Adipocyte (in vitro differentiated cells): ENCODE results near the gene PANX1.

ENCODE experiments used
- DNase-seq: peaks from one replicate; pipeline ENCODE4 v3.0.0-alpha.2; 2015; ENCODE audit warnings: low read depth
- H3K27me3 ChIP-seq: replicated peaks from 2 replicates; pipeline ENCODE4 v1.7.0; 2013; ENCODE audit warnings: mild to moderate bottlenecking, low read length, moderate library complexity; ENCODE audit not compliant: control insufficient read depth, insufficient read depth
- H3K36me3 ChIP-seq: 2 replicates; pipeline ENCODE4 v1.7.0; 2013; ENCODE audit warnings: low read length, mild to moderate bottlenecking, moderate library complexity; ENCODE audit not compliant: control insufficient read depth, insufficient read depth, severe bottlenecking
- H3K4me1 ChIP-seq: 2 replicates; pipeline ENCODE4 v1.7.0; 2013; ENCODE audit warnings: mild to moderate bottlenecking, low read length, moderate library complexity; ENCODE audit not compliant: control insufficient read depth, insufficient read depth
- H3K4me3 ChIP-seq: 2 replicates; pipeline ENCODE4 v1.7.0; 2013; ENCODE audit warnings: mild to moderate bottlenecking, low read length, moderate library complexity
- H3K9ac ChIP-seq: 2 replicates; pipeline ENCODE4 v1.7.0; 2013; ENCODE audit warnings: mild to moderate bottlenecking, low read length, moderate library complexity
- H3K9me3 ChIP-seq: 2 replicates; pipeline ENCODE4 v1.7.0; 2013; ENCODE audit warnings: mild to moderate bottlenecking, low read length, moderate library complexity; ENCODE audit not compliant: control insufficient read depth

PANX1 gene

DNA sequence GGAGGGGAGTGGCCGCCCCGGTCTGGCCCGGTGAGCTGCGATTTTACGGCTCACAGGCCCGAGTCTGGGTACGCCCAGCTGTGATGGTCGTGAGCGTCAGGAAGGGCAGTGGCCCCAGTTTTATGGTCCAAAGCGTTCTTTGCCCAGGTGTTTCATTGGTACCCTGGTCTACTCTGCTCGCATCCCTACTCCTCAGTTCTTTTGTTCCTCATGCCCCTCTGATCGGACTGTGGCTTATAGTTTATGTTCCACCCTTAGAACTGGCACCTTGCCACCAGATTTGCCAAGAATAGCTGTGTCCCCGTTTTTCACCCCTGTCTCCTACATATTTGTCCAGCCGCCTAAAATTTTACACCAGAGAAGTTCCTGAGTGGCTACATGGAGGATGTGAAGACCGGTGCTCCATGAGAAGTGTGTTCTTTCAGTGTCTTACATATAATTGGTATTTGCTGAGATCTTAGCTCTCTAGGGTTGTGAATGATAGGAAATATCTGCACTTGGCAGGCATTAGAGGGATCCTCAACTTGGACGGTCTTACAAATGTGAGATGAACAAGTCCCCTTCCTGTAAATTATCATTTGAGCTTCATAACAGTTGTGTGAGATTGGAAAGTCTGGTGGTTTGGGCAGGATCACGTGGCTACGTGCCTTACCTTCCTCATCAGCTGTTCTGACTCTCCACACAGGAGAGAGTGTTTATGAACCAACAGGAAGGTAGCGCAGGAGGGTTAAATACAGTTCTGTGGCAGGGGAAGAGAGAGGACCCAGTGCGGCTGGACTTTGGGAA, 1.1 kb downstream of the PANX1 start:
- no peaks in the 10 kb centered on the region for H3K27me3 ChIP-seq
- no peaks in the 10 kb centered on the region for H3K36me3 ChIP-seq
- H3K9me3 ChIP-seq, result no peaks in the 10 kb centered on the region
- peaks cover 57% of the 10 kb centered on the region for H3K4me1 ChIP-seq
- peak overlapping the region; percentile 95 for H3K9ac ChIP-seq
- DNase-seq, result peak; percentile 73
- H3K4me3 ChIP-seq, result peak overlapping the region; percentile 93

DNA sequence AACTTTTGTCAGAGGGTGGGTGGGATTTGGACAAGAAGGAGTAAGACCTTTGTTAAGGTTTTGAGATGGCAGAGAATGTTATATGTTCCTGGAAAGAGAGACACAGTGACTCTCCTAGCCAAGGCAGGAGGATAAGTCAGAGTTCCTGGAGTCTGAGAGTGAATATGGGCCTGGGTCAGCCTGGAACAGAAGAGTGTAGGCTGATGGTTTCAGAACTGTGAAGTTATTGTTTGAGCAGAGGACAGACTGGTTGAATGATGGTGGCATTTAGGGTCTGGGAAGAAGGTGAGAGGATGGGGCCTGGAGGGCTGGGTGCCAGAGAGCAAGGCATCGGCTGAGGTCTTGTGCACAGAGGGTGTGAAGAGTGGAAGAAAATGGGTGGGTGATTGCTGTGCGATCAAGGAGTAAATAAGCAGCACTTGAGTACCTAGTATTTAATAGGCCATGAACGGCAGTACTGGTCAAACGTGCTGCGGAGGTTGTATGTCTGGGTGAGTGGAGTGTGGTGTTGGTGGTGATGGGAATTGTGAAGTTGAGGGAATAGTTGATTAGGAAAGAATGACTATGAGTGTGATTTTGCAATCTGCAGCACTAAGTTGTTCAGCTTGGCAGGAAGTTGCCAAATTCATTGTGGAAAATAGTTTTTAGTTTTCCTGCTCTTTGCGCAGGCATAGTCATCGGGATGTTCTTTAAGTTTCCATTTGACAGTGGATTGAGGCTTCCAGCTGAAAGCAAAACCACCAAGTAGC, 1.8 kb downstream of the PANX1 start:
- H3K36me3 ChIP-seq, result no peaks in the 10 kb centered on the region
- peak; percentile 93 for DNase-seq
- H3K4me3 ChIP-seq, result peak overlapping the region; percentile 93
- no peaks in the 10 kb centered on the region for H3K27me3 ChIP-seq
- no peaks in the 10 kb centered on the region for H3K9me3 ChIP-seq
- H3K4me1 ChIP-seq, result peaks cover 65% of the 10 kb centered on the region
- peak overlapping the region; percentile 95 for H3K9ac ChIP-seq

DNA sequence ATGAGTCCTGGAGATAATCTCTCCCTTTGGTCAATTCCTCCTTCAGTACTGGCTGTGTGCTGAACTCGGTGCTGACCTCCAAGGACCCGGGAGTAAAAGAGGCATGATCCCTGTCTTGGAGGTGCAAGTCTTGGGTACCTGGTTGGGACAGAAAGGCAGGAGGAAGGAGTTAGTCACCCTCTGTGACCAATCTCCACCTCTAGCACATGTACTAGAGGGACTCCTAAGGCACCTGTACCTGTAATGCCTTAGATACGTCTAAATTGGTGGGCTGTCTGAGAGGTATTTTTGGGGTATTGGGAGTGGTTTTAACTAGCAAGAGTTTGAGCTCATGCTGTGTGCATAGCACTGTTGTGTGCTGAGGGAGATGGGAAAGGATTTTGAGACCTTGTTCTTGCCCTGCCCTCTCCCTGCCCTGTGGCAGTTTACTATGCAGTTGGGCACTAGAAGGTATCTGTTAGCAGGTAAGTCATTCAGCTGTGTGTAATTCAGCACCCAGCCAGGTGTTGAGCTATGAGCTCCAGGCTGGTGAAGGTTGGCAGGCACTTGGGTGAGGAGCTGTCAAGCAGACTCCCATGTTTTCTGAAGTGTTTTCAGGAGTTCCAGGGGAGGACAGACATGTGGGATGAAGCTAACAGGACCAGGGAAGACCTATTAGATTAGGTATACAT, 2.5 kb downstream of the PANX1 start:
- H3K36me3 ChIP-seq, result no peaks in the 10 kb centered on the region
- peak overlapping the region; percentile 93 for H3K4me3 ChIP-seq
- peak overlapping the region; percentile 75 for H3K9ac ChIP-seq
- DNase-seq, result no peak
- no peaks in the 10 kb centered on the region for H3K27me3 ChIP-seq
- H3K9me3 ChIP-seq, result no peaks in the 10 kb centered on the region
- peaks cover 72% of the 10 kb centered on the region for H3K4me1 ChIP-seq

DNA sequence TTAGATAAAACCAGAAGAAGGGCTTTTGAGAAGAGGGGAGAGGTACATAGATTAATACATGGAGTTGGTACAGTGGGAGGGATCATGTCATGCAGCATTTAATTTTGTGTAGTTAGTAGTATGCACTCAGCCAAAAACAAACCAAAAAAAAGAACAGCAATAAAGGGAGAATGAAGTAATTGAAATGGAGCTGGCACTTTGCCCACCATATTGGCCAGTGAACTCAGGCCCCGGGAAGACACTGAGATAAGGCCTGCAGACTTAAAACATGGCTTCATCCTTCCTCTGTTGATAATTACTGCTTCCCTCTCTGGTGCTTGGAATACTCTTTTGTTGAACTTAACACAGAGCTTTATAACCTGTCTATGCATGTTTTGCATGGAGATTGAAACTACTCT, 3.1 kb downstream of the PANX1 start:
- peak overlapping the region; percentile 93 for H3K4me3 ChIP-seq
- no peaks in the 10 kb centered on the region for H3K9me3 ChIP-seq
- DNase-seq, result no peak
- peak overlapping the region; percentile 75 for H3K9ac ChIP-seq
- H3K4me1 ChIP-seq, result peaks cover 75% of the 10 kb centered on the region
- no peaks in the 10 kb centered on the region for H3K36me3 ChIP-seq
- H3K27me3 ChIP-seq, result no peaks in the 10 kb centered on the region

DNA sequence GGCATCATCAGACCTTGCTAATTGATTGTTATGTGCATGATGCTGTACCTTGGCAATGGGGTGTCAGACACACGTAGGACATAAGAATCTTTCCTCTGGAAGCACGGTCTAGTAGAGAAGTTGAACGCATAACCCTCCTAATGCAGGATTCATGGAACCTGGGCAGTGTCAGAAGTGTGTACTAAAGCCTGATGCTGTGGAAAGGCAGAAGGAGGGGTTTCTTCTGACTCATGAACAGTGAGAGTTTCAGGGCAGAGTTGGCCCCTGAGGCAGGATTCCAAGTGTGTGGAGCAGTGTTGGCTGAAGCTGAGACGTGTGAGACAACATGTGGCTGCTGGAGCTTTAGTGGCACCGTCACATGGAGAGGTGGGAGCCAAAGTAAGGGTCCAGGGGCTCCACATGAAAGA, 3.5 kb downstream of the PANX1 start:
- Histone ChIP-seq H3K27me3 (no peaks in the 10 kb centered on the region), H3K4me1 (peaks cover 77% of the 10 kb centered on the region), H3K9me3 (no peaks in the 10 kb centered on the region), H3K36me3 (no peaks in the 10 kb centered on the region), H3K4me3 (peak overlapping the region; percentile 93), H3K9ac (peak overlapping the region; percentile 75)
- DNase-seq, result peak; percentile 86

DNA sequence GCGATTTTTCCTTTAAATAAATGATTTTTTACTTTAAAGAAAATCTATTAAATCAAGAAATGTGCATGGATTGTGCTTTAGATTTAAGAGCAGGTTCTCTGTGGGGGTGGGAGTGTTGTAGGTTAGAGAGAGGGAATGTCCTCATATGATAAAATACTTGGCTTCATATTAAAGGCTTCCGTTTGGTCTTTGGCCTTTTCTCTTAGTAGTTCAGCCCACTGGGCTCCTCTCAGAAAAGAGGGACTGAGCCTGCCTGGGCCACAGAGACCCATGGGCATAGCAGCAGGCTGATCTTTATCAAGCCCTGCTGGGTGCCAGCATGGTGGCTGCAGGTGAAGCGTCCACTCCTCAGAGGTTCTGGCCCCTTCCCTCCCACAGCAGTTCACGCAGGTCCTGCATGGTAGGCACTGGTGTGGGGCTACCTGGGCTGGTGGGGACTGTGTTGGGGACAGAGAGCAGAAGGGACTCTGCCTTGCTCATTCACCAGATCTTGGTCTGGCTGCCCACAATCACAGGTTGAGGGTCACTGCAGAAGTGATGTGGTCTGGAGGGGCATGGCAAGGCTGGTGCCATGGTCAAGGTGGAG, 4.3 kb downstream of the PANX1 start:
- Histone ChIP-seq H3K4me1 (peaks cover 75% of the 10 kb centered on the region), H3K27me3 (no peaks in the 10 kb centered on the region), H3K4me3 (no peak overlapping the region), H3K9me3 (no peaks in the 10 kb centered on the region), H3K36me3 (no peaks in the 10 kb centered on the region), H3K9ac (no peak overlapping the region)
- DNase-seq, result no peak

DNA sequence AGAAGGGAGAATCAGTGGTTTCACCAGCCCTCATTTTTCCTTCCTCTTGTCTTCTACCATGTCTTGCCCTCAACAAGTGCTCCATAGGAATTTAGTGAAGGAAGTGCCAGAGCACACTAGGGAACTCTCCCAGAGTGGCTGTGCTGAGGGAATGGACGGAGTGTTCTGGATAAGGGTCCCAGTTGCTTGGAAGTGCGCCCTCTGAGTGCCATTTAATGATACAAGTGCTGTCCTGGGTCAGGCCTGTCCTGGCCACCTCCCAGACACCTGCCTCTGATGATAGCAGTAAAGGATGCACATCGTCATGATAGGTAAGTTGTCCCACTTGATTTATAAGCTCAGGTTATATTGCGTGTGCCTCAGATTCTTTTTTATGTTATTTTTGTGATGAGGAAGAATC, 5.1 kb downstream of the PANX1 start:
- Histone ChIP-seq H3K4me1 (peaks cover 74% of the 10 kb centered on the region), H3K9ac (no peak overlapping the region), H3K36me3 (no peaks in the 10 kb centered on the region), H3K27me3 (no peaks in the 10 kb centered on the region), H3K9me3 (no peaks in the 10 kb centered on the region), H3K4me3 (no peak overlapping the region)
- no peak for DNase-seq

DNA sequence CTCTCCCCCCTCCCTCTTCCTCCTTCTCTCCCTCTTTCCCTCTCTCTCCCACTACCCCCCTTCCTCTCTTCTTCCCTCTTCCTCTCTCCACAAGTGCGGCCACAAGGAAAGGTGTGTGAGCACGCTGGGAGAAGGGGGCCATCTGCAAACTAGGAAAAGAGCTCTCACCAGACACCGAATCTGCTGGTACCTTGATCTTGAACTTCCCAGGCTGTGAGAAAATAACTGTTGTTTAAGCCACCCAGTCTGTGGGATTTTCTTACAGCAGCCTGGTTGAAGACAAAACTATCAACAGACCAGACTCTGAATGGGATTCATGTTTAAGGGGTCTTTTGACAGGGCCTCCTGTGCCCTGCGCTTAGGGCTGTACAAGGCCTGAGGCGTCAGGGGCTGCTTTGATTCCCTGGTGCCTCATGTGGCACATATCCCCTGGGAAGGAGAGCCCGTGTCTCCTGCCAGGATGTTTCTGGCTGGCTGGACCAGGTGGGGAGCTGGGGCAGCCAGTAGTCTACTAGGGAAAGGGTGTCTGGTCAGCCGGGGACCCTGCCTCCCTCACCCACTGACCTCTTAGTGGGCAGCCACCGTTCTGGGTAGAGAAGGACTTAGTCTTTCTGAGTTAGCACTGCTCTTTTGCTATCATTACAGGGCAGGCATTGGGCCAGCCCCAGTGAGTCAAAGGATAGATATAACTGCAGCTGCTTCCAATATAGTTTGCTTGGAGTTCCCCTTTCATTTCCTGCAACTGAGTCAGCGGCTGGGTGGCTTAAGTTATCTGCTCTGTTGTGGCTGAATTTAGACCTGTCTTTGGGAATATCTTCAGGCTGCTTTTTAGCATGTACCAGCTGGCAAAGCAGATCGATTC, 6.2 kb downstream of the PANX1 start:
- H3K36me3 ChIP-seq, result no peaks in the 10 kb centered on the region
- peaks cover 69% of the 10 kb centered on the region for H3K4me1 ChIP-seq
- peak overlapping the region; percentile 81 for H3K9ac ChIP-seq
- H3K27me3 ChIP-seq, result no peaks in the 10 kb centered on the region
- H3K9me3 ChIP-seq, result no peaks in the 10 kb centered on the region
- H3K4me3 ChIP-seq, result peak overlapping the region; percentile 69
- DNase-seq, result peak; percentile 96

DNA sequence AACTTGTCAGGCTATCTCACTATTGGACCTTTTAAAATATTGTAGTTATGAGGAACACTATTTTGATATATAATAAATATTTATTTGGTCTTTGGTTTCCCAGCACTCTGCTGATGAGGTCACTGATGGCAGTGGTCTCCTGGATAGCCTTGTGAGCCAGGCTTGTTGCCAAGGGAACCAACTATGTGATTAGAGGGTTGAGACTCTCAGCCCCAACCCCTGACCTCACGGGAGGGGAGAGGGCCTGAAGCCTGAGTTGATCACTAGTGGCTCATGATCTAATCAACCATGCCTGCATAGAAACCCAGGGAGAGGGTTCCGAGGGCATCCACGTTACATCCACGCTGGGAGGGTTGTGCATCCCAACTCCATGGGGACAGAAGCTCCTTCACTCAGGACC, 10.8 kb downstream of the PANX1 start:
- peaks cover 52% of the 10 kb centered on the region for H3K4me1 ChIP-seq

DNA sequence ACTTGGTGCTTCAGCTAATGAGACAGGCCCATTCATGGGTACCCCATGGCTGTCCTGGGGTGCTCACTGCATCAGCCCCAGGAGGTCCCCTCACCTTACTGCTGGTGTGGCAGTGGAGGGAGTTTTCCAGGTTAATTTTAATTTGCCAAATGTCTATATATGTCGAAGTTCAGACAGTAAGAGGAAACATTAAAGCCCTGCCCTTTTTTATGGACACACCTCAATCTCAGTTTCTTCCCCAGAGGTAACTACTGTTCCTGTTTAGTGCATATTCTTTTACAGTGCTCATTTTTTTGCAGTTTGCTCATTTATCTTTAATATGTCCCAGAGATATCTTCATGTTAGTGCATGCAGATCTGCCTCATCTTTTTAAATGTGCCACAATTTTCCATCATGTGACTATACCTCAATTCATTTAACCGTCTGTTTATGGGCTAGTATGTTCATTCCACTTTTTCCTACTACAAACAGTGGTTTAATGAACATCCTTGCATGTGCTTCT, 11.6 kb downstream of the PANX1 start:
- Histone ChIP-seq H3K4me3 (no peak overlapping the region), H3K4me1 (peaks cover 51% of the 10 kb centered on the region), H3K27me3 (no peaks in the 10 kb centered on the region), H3K36me3 (no peaks in the 10 kb centered on the region), H3K9ac (no peak overlapping the region), H3K9me3 (no peaks in the 10 kb centered on the region)
- no peak for DNase-seq

More for the DNA sequence above, 10.8 kb downstream of the PANX1 start:
- H3K4me3 ChIP-seq, result no peak overlapping the region
- no peak for DNase-seq
- H3K27me3 ChIP-seq, result no peaks in the 10 kb centered on the region
- no peak overlapping the region for H3K9ac ChIP-seq
- no peaks in the 10 kb centered on the region for H3K9me3 ChIP-seq
- H3K36me3 ChIP-seq, result no peaks in the 10 kb centered on the region
